A673 (cell line): Measurements from ENCODE around the gene HPDL.

Experiments
- CTCF ChIP-seq: fragments of 300-800, 200-600 bp; sonication (generic); conservative IDR thresholded peaks from 2 replicates; pipeline ENCODE4 v1.5.1; 2017; ENCODE audit warnings: low read depth, mild to moderate bottlenecking, antibody characterized with exemption, low read length, moderate library complexity, mixed read lengths
- EZH2 ChIP-seq: fragments of 200-600 bp; sonication (generic); IDR thresholded peaks from 2 replicates; pipeline ENCODE4 v1.6.1; 2017; ENCODE audit warnings: borderline replicate concordance, low read depth, mild to moderate bottlenecking, mixed read lengths, antibody characterized with exemption, low read length; ENCODE audit not compliant: poor library complexity, severe bottlenecking

GRCh38 chr1:45325851-45326506 lies 716 bp upstream of the HPDL start:
- TF ChIP-seq CTCF = no peak
- no peak for TF ChIP-seq EZH2
